Measurements from ENCODE around the gene MACROD1. TPM values are rescaled to one million over a fixed set of nuclear protein-coding genes. Genes with fewer than 3 reads are reported as not detected.

Gene MACROD1
- total and polyA plus RNA-seq, 9 of the 15 experiments (the other 6 are each of a cell fraction or from before 2014, with no cell fraction given) = 1.1 to 60.0 (median 26.4) TPM

DNA sequence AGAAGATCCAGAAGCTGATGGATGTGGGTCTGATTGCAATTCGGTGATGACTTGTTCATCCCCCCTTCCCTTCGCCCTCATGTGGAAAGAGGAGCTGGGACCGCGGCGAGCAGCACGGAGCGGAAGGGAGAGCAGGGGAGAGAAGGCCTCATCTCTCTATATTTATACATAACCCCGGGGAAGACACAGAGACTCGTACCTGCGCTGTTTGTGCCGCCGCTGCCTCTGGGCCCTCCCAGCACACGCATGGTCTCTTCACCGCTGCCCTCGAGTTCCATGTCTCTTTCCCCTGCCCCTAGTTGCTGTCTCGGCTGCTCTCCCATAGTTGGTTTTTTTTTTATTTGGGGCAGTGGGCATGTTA, 38.1 kb upstream of the MACROD1 start (continued):
- 0 out of 4 replicates have a peak, but pooled peaks of 1 of the 2 experiments have one; percentile 20 for TF ChIP-seq FOXA3 (CRISPR knock-in tag; conservative IDR thresholded peaks at IDR 0.05 in 1 of 2, IDR thresholded peaks at IDR 0.05 in 1 of 2)
- no peak for TF ChIP-seq KHSRP (IDR thresholded peaks at IDR 0.05)
- no peak for TF ChIP-seq KLF10 (CRISPR knock-in tag; IDR thresholded peaks at IDR 0.05)
- no peak for TF ChIP-seq HMG20B (CRISPR knock-in tag; IDR thresholded peaks at IDR 0.05)
- no peak for TF ChIP-seq ZNF431 (CRISPR knock-in tag; IDR thresholded peaks at IDR 0.05)
- no peak for TF ChIP-seq RBM22 (IDR thresholded peaks at IDR 0.05; ENCODE audit: low read depth, low read length, poor library complexity, severe bottlenecking)
- TF ChIP-seq MYNN (IDR thresholded peaks at IDR 0.05) = no peak
- no peak for TF ChIP-seq MYNN (CRISPR knock-in tag; IDR thresholded peaks at IDR 0.05)
- TF ChIP-seq, protein P1, sequence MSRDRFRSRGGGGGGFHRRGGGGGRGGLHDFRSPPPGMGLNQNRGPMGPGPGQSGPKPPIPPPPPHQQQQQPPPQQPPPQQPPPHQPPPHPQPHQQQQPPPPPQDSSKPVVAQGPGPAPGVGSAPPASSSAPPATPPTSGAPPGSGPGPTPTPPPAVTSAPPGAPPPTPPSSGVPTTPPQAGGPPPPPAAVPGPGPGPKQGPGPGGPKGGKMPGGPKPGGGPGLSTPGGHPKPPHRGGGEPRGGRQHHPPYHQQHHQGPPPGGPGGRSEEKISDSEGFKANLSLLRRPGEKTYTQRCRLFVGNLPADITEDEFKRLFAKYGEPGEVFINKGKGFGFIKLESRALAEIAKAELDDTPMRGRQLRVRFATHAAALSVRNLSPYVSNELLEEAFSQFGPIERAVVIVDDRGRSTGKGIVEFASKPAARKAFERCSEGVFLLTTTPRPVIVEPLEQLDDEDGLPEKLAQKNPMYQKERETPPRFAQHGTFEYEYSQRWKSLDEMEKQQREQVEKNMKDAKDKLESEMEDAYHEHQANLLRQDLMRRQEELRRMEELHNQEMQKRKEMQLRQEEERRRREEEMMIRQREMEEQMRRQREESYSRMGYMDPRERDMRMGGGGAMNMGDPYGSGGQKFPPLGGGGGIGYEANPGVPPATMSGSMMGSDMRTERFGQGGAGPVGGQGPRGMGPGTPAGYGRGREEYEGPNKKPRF (IDR thresholded peaks at IDR 0.05; ENCODE audit: low read depth, low read length) = no peak
- no peak for TF ChIP-seq GABPB2 (CRISPR knock-in tag; conservative IDR thresholded peaks at IDR 0.05)
- peak; percentile 20; the same call in 1 of the 2 replicates for TF ChIP-seq RBFOX2 (IDR thresholded peaks at IDR 0.05; ENCODE audit: low read depth, low read length)
- TF ChIP-seq, protein P2, sequence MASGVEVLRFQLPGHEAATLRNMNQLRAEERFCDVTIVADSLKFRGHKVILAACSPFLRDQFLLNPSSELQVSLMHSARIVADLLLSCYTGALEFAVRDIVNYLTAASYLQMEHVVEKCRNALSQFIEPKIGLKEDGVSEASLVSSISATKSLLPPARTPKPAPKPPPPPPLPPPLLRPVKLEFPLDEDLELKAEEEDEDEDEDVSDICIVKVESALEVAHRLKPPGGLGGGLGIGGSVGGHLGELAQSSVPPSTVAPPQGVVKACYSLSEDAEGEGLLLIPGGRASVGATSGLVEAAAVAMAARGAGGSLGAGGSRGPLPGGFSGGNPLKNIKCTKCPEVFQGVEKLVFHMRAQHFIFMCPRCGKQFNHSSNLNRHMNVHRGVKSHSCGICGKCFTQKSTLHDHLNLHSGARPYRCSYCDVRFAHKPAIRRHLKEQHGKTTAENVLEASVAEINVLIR (CRISPR knock-in tag; IDR thresholded peaks at IDR 0.05) = no peak
